Transverse colon (tissue), 3 donors: Measurements from ENCODE around the gene KCNK17.

ENCODE experiments used
- CTCF ChIP-seq, 5 experiments: fragments of 200-600 bp in 3 of 5; fragments of 450-650 bp in 2 of 5; sonication (generic) in 3 of 5; IDR thresholded peaks; 1 replicate in 2 of 5; 2 replicates in 3 of 5; pipeline ENCODE4 v1.5.1; 2016 to 2017; ENCODE audit warnings: antibody characterized with exemption in 5 of 5, inconsistent platforms in 3 of 5, mild to moderate bottlenecking in 2 of 5, moderate library complexity in 1 of 5
- POLR2A ChIP-seq: fragments of 450-650 bp; IDR thresholded peaks from one replicate; pipeline ENCODE4 v1.6.1; 2016; ENCODE audit warnings: antibody characterized with exemption, mild to moderate bottlenecking, moderate library complexity

- TF ChIP-seq POLR2A (no peak), CTCF (IDR thresholded peaks at IDR 0.05) (no peak)
Observed at GRCh38 chr6:39321761-39322160, 7.5 kb upstream of the KCNK17 start.
